ENCODE results near the gene TMEM233.

Gene TMEM233

DNA sequence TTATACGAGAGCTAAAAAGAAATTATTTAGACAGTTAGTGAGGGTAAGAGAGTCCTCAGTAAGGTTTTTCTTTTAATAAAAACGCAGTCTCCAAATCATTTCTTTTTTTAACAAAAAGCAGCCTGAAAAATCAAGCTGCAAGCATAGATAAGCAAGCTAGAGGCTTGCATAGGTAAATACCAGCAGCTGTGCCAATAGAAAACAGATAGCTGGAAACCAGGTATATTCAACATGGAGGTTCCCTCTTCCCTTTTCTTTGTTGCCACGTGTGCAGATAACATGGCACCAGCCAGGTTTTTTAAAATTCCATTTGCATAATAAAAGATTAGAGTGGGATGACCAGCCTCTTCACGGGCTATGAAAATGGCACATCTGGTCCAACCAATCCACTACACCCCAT, 68.3 kb downstream of the TMEM233 start:
- TF ChIP-seq, protein P1, sequence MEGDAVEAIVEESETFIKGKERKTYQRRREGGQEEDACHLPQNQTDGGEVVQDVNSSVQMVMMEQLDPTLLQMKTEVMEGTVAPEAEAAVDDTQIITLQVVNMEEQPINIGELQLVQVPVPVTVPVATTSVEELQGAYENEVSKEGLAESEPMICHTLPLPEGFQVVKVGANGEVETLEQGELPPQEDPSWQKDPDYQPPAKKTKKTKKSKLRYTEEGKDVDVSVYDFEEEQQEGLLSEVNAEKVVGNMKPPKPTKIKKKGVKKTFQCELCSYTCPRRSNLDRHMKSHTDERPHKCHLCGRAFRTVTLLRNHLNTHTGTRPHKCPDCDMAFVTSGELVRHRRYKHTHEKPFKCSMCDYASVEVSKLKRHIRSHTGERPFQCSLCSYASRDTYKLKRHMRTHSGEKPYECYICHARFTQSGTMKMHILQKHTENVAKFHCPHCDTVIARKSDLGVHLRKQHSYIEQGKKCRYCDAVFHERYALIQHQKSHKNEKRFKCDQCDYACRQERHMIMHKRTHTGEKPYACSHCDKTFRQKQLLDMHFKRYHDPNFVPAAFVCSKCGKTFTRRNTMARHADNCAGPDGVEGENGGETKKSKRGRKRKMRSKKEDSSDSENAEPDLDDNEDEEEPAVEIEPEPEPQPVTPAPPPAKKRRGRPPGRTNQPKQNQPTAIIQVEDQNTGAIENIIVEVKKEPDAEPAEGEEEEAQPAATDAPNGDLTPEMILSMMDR (conservative IDR thresholded peaks at IDR 0.05; ENCODE audit: low read depth) = no peak
- no peak overlapping the region for H3K27ac ChIP-seq
- ChIA-PET POLR2A (ENCODE audit: low non-redundant PET) (no interaction called here), CTCF (no interaction called here)
- no peak for DNase-seq (ENCODE audit: low spot score)

DNA sequence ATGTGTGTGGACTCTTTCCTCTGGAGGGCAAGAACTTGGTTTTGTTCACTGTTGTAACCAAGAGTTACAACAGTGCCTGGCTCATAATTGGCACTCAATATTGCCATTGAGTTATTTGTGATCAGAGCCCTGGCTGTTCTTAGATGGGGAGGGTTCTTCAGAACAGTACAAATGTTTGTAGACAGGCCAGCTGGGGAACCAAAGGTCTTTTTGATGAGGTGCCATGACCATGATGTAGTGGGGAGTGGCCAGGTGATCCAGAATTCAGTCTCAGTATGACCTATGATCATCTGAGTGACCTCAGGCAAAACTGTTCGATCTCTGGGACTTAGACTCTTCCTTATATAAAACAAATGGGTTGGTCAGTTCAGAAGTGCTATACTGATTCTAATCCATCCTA, 71.1 kb downstream of the TMEM233 start:
- DNase-seq (ENCODE audit: low spot score) = no peak
- TF ChIP-seq, protein P1 (conservative IDR thresholded peaks at IDR 0.05; ENCODE audit: low read depth) = no peak
- no peak overlapping the region for H3K27ac ChIP-seq
- ChIA-PET POLR2A (ENCODE audit: low non-redundant PET) (no interaction called here), CTCF (no interaction called here)

DNA sequence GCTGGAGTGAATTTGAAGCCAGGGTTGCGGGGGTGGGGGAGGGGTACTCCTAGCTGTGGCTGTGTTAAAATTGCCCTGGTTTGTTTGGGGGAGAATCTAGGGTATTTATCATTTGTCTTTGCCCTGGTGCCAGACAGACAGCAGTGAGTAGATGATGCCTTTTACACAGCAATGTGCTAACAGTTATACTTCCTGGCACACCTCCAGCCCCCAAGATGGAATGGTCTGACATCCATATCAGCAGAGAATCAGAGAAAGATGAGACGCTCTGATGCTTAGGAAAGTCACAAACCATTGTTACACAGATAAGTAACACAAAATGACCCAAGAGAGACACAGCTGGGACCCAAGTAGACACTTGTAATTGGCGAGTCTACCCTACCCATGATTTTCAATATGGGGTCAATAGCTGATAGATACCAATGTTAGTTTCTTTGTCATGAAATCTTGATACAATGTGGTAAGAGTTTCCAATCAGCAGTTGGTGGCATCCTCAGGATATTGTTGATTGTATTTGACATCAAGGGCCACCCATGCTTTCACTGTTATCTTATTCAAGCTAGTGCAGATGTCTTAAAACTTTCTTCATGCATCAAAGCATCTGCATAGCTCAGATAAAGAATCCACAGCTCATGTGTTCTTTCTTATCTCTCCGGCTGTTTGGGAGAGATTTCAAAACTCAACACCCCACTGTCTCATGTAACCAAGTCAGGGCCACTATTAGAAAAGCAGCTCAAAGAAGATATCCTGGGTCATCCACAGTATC, 71.8 kb downstream of the TMEM233 start:
- H3K27ac ChIP-seq = no peak overlapping the region
- ChIA-PET POLR2A (ENCODE audit: low non-redundant PET) (no interaction called here), CTCF (interaction anchor here (0.6 kb wide), 1 partner anchor 1312 kb away, joined by 4 read pairs; no protein-coding TSS in a partner anchor)
- no peak for DNase-seq (ENCODE audit: low spot score)
- TF ChIP-seq, protein P1 (conservative IDR thresholded peaks at IDR 0.05; ENCODE audit: low read depth) = no peak

DNA sequence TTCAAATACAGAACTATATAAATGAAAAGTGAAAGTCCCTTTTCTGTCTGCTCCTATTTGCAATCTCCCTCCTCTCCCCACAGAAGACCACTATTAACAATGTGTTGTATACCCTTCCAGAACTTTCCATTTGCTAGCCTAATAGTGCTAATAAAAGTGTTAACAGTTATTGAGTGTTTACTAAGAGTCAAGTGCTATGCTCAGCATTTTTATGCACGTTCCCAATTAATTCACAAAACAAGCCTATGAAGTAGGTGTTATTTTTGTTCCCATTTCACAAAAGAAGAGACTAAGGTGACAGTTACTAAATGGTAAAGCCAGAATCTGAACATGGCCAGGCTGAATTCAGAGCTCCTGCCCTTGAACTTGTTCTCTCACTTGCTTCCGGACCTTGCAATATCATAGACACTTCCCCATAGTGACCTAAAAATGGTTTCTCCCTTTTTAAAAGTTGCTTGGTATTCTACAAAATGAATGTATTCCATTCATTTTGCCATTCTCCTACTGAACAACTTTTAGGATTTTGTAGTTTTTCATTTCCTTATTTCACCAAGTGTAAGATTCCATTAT, 72.7 kb downstream of the TMEM233 start:
- ChIA-PET POLR2A (ENCODE audit: low non-redundant PET) (no interaction called here), CTCF (interaction anchor here (0.6 kb wide), 1 partner anchor 1313 kb away, joined by 4 read pairs; no protein-coding TSS in a partner anchor)
- DNase-seq (ENCODE audit: low spot score) = no peak
- H3K27ac ChIP-seq = no peak overlapping the region
- TF ChIP-seq, protein P1 (conservative IDR thresholded peaks at IDR 0.05; ENCODE audit: low read depth) = no peak

DNA sequence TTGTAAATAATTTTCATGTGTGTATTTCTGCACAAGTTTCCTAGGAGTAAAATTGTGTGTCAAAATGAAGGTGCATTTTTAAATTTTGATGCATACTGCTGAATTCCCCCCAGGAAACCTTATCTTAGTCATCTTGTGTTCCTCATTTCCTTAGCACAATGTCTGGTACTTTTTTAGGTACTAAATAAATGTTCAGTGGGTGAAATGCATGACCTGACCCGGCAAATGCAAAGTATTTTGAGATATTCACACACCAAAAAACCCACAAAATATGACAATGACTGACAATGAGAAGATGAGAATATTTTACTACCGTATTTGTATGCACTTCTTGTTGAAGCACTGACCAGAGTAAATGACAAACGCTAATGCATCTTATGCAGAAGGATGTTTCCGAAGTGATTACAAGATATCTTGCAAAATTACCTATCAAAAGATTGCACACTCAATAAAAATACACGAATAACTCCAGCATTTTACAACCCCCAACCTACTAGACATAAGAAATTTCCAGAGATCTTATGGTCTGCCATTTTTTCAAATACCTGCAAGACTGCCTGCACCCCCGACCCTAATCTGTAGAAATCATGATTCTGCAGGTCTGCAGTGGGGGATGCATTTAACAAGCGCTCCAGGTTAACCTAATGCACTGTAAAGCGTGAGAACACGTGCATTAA, 73.5 kb downstream of the TMEM233 start:
- TF ChIP-seq, protein P1 (conservative IDR thresholded peaks at IDR 0.05; ENCODE audit: low read depth) = no peak
- peak overlapping the region; percentile 97 for H3K27ac ChIP-seq
- DNase-seq (ENCODE audit: low spot score) = no peak
- CTCF ChIA-PET = interaction anchor here (0.5 to 1.4 kb wide), 7 partner anchors 8 to 1298 kb away, joined by 3 to 5 read pairs (median 4); no protein-coding TSS in a partner anchor
- POLR2A ChIA-PET (ENCODE audit: low non-redundant PET) = no interaction called here

DNA sequence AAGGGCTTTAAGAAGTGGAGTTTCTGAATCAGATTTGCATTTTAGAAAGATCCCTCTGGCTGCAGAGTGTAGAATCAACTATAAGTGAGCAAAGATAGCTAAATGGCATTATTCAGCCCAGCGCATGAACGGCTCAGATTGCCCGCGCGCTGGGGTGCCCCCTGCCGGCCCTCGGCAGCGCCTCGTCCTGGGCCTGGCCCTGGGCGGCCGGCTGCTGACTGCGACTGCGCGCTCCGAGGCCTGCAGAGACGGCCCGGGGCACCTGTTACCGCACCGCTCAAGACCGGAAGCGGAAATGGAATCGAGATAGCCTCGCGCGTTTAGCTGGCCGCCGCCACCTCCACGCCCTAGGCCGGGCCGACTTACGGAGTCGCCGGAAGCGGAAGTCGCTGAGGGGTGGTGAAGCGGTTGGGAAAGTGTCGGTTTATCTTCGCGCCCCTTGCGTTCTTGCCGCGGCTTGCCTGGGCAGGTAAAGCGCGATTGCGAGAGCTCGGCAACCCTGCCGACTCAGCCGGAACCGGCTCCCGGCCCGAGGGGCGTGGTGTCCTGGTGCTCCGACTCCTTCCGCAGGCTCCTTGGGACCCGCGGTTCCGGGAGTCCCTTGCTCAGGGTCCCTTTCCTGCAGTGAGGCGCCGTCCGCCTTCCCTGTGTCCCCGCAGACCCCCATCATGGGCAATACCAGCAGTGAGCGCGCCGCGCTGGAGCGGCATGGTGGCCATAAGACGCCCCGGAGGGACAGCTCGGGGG, 74.2 kb downstream of the TMEM233 start, which contains the start of gene PRKAB1:
PRKAB1 (plus strand) TSS at position 557 of the 747 bp plus-strand sequence; CDS start at position 669, 112 bp downstream.
- ChIA-PET CTCF (interaction anchor here (0.5 to 1.4 kb wide), 9 partner anchors 9 to 1299 kb away, joined by 3 to 5 read pairs (median 3); no protein-coding TSS in a partner anchor), POLR2A (ENCODE audit: low non-redundant PET) (no interaction called here)
- peak within 1 kb of the TSS; percentile 97 for H3K27ac ChIP-seq
- TF ChIP-seq, protein P1 (conservative IDR thresholded peaks at IDR 0.05; ENCODE audit: low read depth) = peak; percentile 98
- DNase-seq (ENCODE audit: low spot score) = peak; percentile 95

Data from RWPE1 (cell line).